Esophagus muscularis mucosa (tissue), 3 donors: ENCODE data around the gene PIGX.

Source experiments
- CTCF ChIP-seq, 3 experiments: fragments of 200-600 bp in 2 of 3; fragments of 450-650 bp in 1 of 3; sonication (generic) in 2 of 3; IDR thresholded peaks; one replicate each; pipeline ENCODE4 v1.5.1; 2017 to 2019; ENCODE audit warnings: antibody characterized with exemption in 3 of 3, mild to moderate bottlenecking in 2 of 3, moderate library complexity in 1 of 3
- POLR2A ChIP-seq: fragments of 450-650 bp; IDR thresholded peaks from one replicate; pipeline ENCODE4 v1.6.1; 2017; ENCODE audit warnings: antibody characterized with exemption, moderate library complexity, mild to moderate bottlenecking, low read depth

GRCh38 chr3:196667056-196667825 is 44.9 kb upstream of the PIGX start:
- TF ChIP-seq POLR2A (no peak), CTCF (IDR thresholded peaks at IDR 0.05) (no peak)
